Breast epithelium (tissue), 4 donors: ENCODE data around the gene STEAP1B. TPM values are rescaled to one million over a fixed set of nuclear protein-coding genes. Genes with fewer than 3 reads are reported as not detected.
A peak's percentile ranks its signal among the peaks of the same experiment; 100 is the strongest.

Experiments
- DNase-seq, 2 donors: peaks; one replicate each; pipeline ENCODE4 v3.0.0-alpha.2; 2019; ENCODE audit warnings: low spot score in 2 of 2
- H3K27ac ChIP-seq, 2 donors: fragments of 200-600 bp; sonication (generic) in 1 of 2; one replicate each; pipeline ENCODE4 v1.5.1; 2016 to 2019; ENCODE audit warnings: mild to moderate bottlenecking in 1 of 2
- H3K27me3 ChIP-seq, 2 donors: fragments of 200-600 bp; sonication (generic) in 1 of 2; one replicate each; pipeline versions ENCODE4 v1.5.1 to v1.6.0; 2017 to 2019; ENCODE audit warnings: control low read depth in 1 of 2, mild to moderate bottlenecking in 1 of 2
- H3K36me3 ChIP-seq: fragments of 200-600 bp; one replicate; pipeline ENCODE4 v1.5.1; 2019
- H3K4me1 ChIP-seq, 2 donors: fragments of 200-600 bp; sonication (generic); one replicate each; pipeline ENCODE4 v1.5.1; 2016 to 2019; ENCODE audit warnings: control low read depth in 1 of 2
- H3K4me3 ChIP-seq, 3 donors: fragments of 200-600 bp; sonication (generic); 1 replicate in 2 of 3; 2 replicates in 1 of 3; pipeline ENCODE4 v1.5.1; 2016 to 2019; ENCODE audit warnings: mild to moderate bottlenecking in 3 of 3, moderate library complexity in 2 of 3
- H3K9me3 ChIP-seq, 2 donors: fragments of 200-600 bp; sonication (generic) in 1 of 2; one replicate each; pipeline ENCODE4 v1.5.1; 2016 to 2019; ENCODE audit warnings: control low read depth in 1 of 2
- CTCF ChIP-seq, 3 donors: fragments of 450-650 bp; IDR thresholded peaks; one replicate each; pipeline ENCODE4 v1.5.1; 2016 to 2017; ENCODE audit warnings: antibody characterized with exemption in 3 of 3, mild to moderate bottlenecking in 3 of 3, moderate library complexity in 3 of 3
- POLR2A ChIP-seq: fragments of 450-650 bp; IDR thresholded peaks from one replicate; pipeline ENCODE4 v1.6.1; 2016; ENCODE audit warnings: antibody characterized with exemption, mild to moderate bottlenecking, moderate library complexity
- POLR2AphosphoS5 ChIP-seq, 3 donors: sonication (generic); formaldehyde crosslinking; IDR thresholded peaks; one replicate each; pipeline ENCODE4 v1.6.1; 2017; ENCODE audit warnings: antibody characterized with exemption in 3 of 3
- intact Hi-C: fragments of 100-400 bp; cut with DNase I; formaldehyde crosslinking; loops from one replicate; pipeline ENCODE4 v1.15.1; 2023; ENCODE audit warnings: low total_unique reads
- total RNA-seq, 3 donors: library from RNA; depleted of rRNA; stranded (reverse); fragments of >200 nt; gene quantifications; one replicate each; pipeline ENCODE4 v1.1.0, GENCODE V29; 2016

The STEAP1B gene
- total RNA-seq, 3 donors from 2014 or later = 0.32 to 1.0 (median 0.66) TPM

GRCh38 chr7:22411977-22412693 is 87.9 kb downstream of the STEAP1B start:
- intact Hi-C loops = no loop called here
- Histone ChIP-seq H3K9me3 (no peaks in the 10 kb centered on the region), H3K27me3 (no peaks in the 10 kb centered on the region), H3K27ac (no peak overlapping the region), H3K4me3 (no peak overlapping the region), H3K4me1 (no peaks in the 10 kb centered on the region), H3K36me3 (no peaks in the 10 kb centered on the region)
- no peak for DNase-seq
- no peak for TF ChIP-seq POLR2AphosphoS5 (IDR thresholded peaks at IDR 0.05)
- no peak for TF ChIP-seq POLR2A
- TF ChIP-seq CTCF (IDR thresholded peaks at IDR 0.05) = no peak

GRCh38 chr7:22406715-22407114 is 93.3 kb downstream of the STEAP1B start:
- no peak for DNase-seq
- no peaks in the 10 kb centered on the region for H3K27me3 ChIP-seq
- intact Hi-C loops = no loop called here

GRCh38 chr7:22404421-22405023 is 95.5 kb downstream of the STEAP1B start:
- TF ChIP-seq POLR2AphosphoS5 (IDR thresholded peaks at IDR 0.05) (no peak), POLR2A (no peak), CTCF (IDR thresholded peaks at IDR 0.05) (no peak)
- no peaks in the 10 kb centered on the region for H3K27me3 ChIP-seq
- intact Hi-C loops = no loop called here

More at GRCh38 chr7:22406715-22407114, 93.3 kb downstream of the STEAP1B start:
- Histone ChIP-seq H3K9me3 (no peaks in the 10 kb centered on the region), H3K4me1 (no peaks in the 10 kb centered on the region), H3K4me3 (no peak overlapping the region), H3K27ac (no peak overlapping the region), H3K36me3 (no peaks in the 10 kb centered on the region)
- no peak for TF ChIP-seq CTCF (IDR thresholded peaks at IDR 0.05)
- no peak for TF ChIP-seq POLR2AphosphoS5 (IDR thresholded peaks at IDR 0.05)
- no peak for TF ChIP-seq POLR2A

GRCh38 chr7:22403344-22403743 is 96.6 kb downstream of the STEAP1B start:
- DNase-seq = no peak
- H3K9me3 ChIP-seq = no peaks in the 10 kb centered on the region
- no peak overlapping the region for H3K4me3 ChIP-seq
- no peak for TF ChIP-seq POLR2AphosphoS5 (IDR thresholded peaks at IDR 0.05)
- no peak for TF ChIP-seq POLR2A
- TF ChIP-seq CTCF (IDR thresholded peaks at IDR 0.05) = no peak
- H3K27me3 ChIP-seq = no peaks in the 10 kb centered on the region
- H3K36me3 ChIP-seq = no peaks in the 10 kb centered on the region
- H3K4me1 ChIP-seq = no peaks in the 10 kb centered on the region
- intact Hi-C loops = no loop called here
- no peak overlapping the region for H3K27ac ChIP-seq

More at GRCh38 chr7:22404421-22405023, 95.5 kb downstream of the STEAP1B start:
- H3K9me3 ChIP-seq = no peaks in the 10 kb centered on the region
- H3K36me3 ChIP-seq = no peaks in the 10 kb centered on the region
- DNase-seq = no peak
- no peak overlapping the region for H3K27ac ChIP-seq
- H3K4me3 ChIP-seq = no peak overlapping the region
- no peaks in the 10 kb centered on the region for H3K4me1 ChIP-seq

- no peaks in the 10 kb centered on the region for H3K36me3 ChIP-seq
- H3K27me3 ChIP-seq = no peaks in the 10 kb centered on the region
- no peak overlapping the region for H3K4me3 ChIP-seq
- no peaks in the 10 kb centered on the region for H3K4me1 ChIP-seq
- TF ChIP-seq POLR2A (no peak), POLR2AphosphoS5 (IDR thresholded peaks at IDR 0.05) (no peak), CTCF (IDR thresholded peaks at IDR 0.05) (no peak)
- peak overlapping the region in 1 of 2 donors; percentile 29 for H3K27ac ChIP-seq
- no peak for DNase-seq
- intact Hi-C loops = no loop called here
- no peaks in the 10 kb centered on the region for H3K9me3 ChIP-seq
These were observed 97.7 kb downstream of the STEAP1B start for GRCh38 chr7:22402250-22402649.
